ENCODE measurements around the gene SWAP70. TPM values are rescaled to one million over a fixed set of nuclear protein-coding genes. Genes with fewer than 3 reads are reported as not detected.
"Not testable (repeated sequence)": the region's sequence is repeated elsewhere in the genome, so short reads cannot be mapped to it uniquely, and the experiment has no call there.

Gene SWAP70
- total RNA-seq, 1 donor from 2014 or later, result 19.1 TPM

GRCh38 chr11:9689721-9690120, 25.8 kb downstream of the SWAP70 start:
- Mint-ChIP-seq H3K27me3 (no peaks in the 10 kb centered on the region), H3K36me3 (ENCODE audit: insufficient read depth) (peaks cover 6% of the 10 kb centered on the region), H3K4me1 (ENCODE audit: low read depth) (no peaks in the 10 kb centered on the region), H3K9me3 (ENCODE audit: low read depth) (no peaks in the 10 kb centered on the region), H3K4me3 (ENCODE audit: low read depth) (no peak overlapping the region), H3K27ac (no peak overlapping the region)
- TF ChIP-seq CTCF (IDR thresholded peaks at IDR 0.05; ENCODE audit: unreplicated experiment), result no peak
- no peak for DNase-seq (ENCODE audit: low spot score, unreplicated experiment)

GRCh38 chr11:9691865-9692264, 28.0 kb downstream of the SWAP70 start:
- no peaks in the 10 kb centered on the region for H3K27me3 Mint-ChIP-seq
- H3K9me3 Mint-ChIP-seq (ENCODE audit: low read depth), result no peaks in the 10 kb centered on the region
- H3K27ac Mint-ChIP-seq, result no peak overlapping the region
- no peak for TF ChIP-seq CTCF (IDR thresholded peaks at IDR 0.05; ENCODE audit: unreplicated experiment)
- peaks cover 16% of the 10 kb centered on the region for H3K36me3 Mint-ChIP-seq (ENCODE audit: insufficient read depth)
- no peaks in the 10 kb centered on the region for H3K4me1 Mint-ChIP-seq (ENCODE audit: low read depth)
- H3K4me3 Mint-ChIP-seq (ENCODE audit: low read depth), result no peak overlapping the region
- DNase-seq (ENCODE audit: low spot score, unreplicated experiment), result no peak

GRCh38 chr11:9692691-9693090, 28.8 kb downstream of the SWAP70 start:
- no peaks in the 10 kb centered on the region for H3K27me3 Mint-ChIP-seq
- H3K4me3 Mint-ChIP-seq (ENCODE audit: low read depth), result no peak overlapping the region
- no peak for TF ChIP-seq CTCF (IDR thresholded peaks at IDR 0.05; ENCODE audit: unreplicated experiment)
- no peak overlapping the region for H3K27ac Mint-ChIP-seq
- no peaks in the 10 kb centered on the region for H3K9me3 Mint-ChIP-seq (ENCODE audit: low read depth)
- DNase-seq (ENCODE audit: low spot score, unreplicated experiment), result no peak
- peaks cover 18% of the 10 kb centered on the region for H3K36me3 Mint-ChIP-seq (ENCODE audit: insufficient read depth)
- no peaks in the 10 kb centered on the region for H3K4me1 Mint-ChIP-seq (ENCODE audit: low read depth)

GRCh38 chr11:9693801-9694553, 30.1 kb downstream of the SWAP70 start:
- TF ChIP-seq CTCF (IDR thresholded peaks at IDR 0.05; ENCODE audit: unreplicated experiment), result no peak
- no peak for DNase-seq (ENCODE audit: low spot score, unreplicated experiment)
- H3K4me3 Mint-ChIP-seq (ENCODE audit: low read depth), result no peak overlapping the region
- H3K4me1 Mint-ChIP-seq (ENCODE audit: low read depth), result no peaks in the 10 kb centered on the region
- peaks cover 18% of the 10 kb centered on the region for H3K36me3 Mint-ChIP-seq (ENCODE audit: insufficient read depth)
- H3K27ac Mint-ChIP-seq, result no peak overlapping the region
- no peaks in the 10 kb centered on the region for H3K27me3 Mint-ChIP-seq
- no peaks in the 10 kb centered on the region for H3K9me3 Mint-ChIP-seq (ENCODE audit: low read depth)

- peaks cover 18% of the 10 kb centered on the region for H3K36me3 Mint-ChIP-seq (ENCODE audit: insufficient read depth)
- not testable (repeated sequence) for H3K27ac Mint-ChIP-seq; H3K9me3 Mint-ChIP-seq (ENCODE audit: low read depth); H3K4me1 Mint-ChIP-seq (ENCODE audit: low read depth); H3K27me3 Mint-ChIP-seq; H3K4me3 Mint-ChIP-seq (ENCODE audit: low read depth); DNase-seq (ENCODE audit: low spot score, unreplicated experiment)
Observed at GRCh38 chr11:9695228-9695627, 31.4 kb downstream of the SWAP70 start.

GRCh38 chr11:9697766-9698165, 33.9 kb downstream of the SWAP70 start:
- H3K4me3 Mint-ChIP-seq (ENCODE audit: low read depth), result no peak overlapping the region
- no peaks in the 10 kb centered on the region for H3K27me3 Mint-ChIP-seq
- H3K9me3 Mint-ChIP-seq (ENCODE audit: low read depth), result no peaks in the 10 kb centered on the region
- no peak overlapping the region for H3K27ac Mint-ChIP-seq
- H3K36me3 Mint-ChIP-seq (ENCODE audit: insufficient read depth), result peaks cover 18% of the 10 kb centered on the region
- TF ChIP-seq CTCF (IDR thresholded peaks at IDR 0.05; ENCODE audit: unreplicated experiment), result no peak
- DNase-seq (ENCODE audit: low spot score, unreplicated experiment), result no peak
- no peaks in the 10 kb centered on the region for H3K4me1 Mint-ChIP-seq (ENCODE audit: low read depth)
